GM12873 (cell line): ENCODE results near the gene TBCEL.

Source experiments
- CTCF ChIP-seq: IDR thresholded peaks from 2 replicates; pipeline ENCODE4 v1.5.1; 2012; ENCODE audit warnings: low read depth, mild to moderate bottlenecking, moderate library complexity, low read length, control low read depth; ENCODE audit not compliant: insufficient read depth; ENCODE audit errors: missing control alignments

Gene TBCEL

GRCh38 chr11:120988603-120989002, 35.3 kb upstream of the TBCEL start:
- TF ChIP-seq CTCF: no peak

GRCh38 chr11:120991830-120992686, 31.8 kb upstream of the TBCEL start:
- no peak for TF ChIP-seq CTCF

GRCh38 chr11:120994091-120994859, 29.6 kb upstream of the TBCEL start:
- TF ChIP-seq CTCF: no peak

- no peak for TF ChIP-seq CTCF
Measured at GRCh38 chr11:120995184-120995583, 28.7 kb upstream of the TBCEL start.

GRCh38 chr11:120996973-120997372, 26.9 kb upstream of the TBCEL start:
- no peak for TF ChIP-seq CTCF

- TF ChIP-seq CTCF: no peak
Measured at GRCh38 chr11:120998581-120998980, 25.3 kb upstream of the TBCEL start.

- no peak for TF ChIP-seq CTCF
Measured at GRCh38 chr11:121004206-121004840, 19.6 kb upstream of the TBCEL start.
